Smooth muscle cell (in vitro differentiated cells): ENCODE data around the gene MN1. TPM values are rescaled to one million over a fixed set of nuclear protein-coding genes. Genes with fewer than 3 reads are reported as not detected.

ENCODE experiments used
- DNase-seq: peaks from one replicate; lab custom pipeline; 2025; ENCODE audit not compliant: unreplicated experiment; lab: John Stamatoyannopoulos, UW
- H2AFZ ChIP-seq: fragments of 200-600 bp; sonication (generic); 2 replicates; pipeline ENCODE4 v1.6.0; 2016; ENCODE audit warnings: antibody characterized with exemption, low read depth, mild to moderate bottlenecking
- H3F3A ChIP-seq: fragments of 200-600 bp; sonication (generic); 2 replicates; pipeline ENCODE4 v1.6.0; 2017; ENCODE audit warnings: antibody characterized with exemption, low read depth
- H3K27ac ChIP-seq: fragments of 200-600 bp; sonication (generic); 2 replicates; pipeline ENCODE4 v1.5.1; 2016; ENCODE audit warnings: low read depth, mild to moderate bottlenecking
- H3K27me3 ChIP-seq: fragments of 200-600 bp; sonication (generic); 2 replicates; pipeline ENCODE4 v1.6.1; 2016; ENCODE audit warnings: low read depth, mild to moderate bottlenecking
- H3K36me3 ChIP-seq: fragments of 200-600 bp; sonication (generic); 2 replicates; pipeline ENCODE4 v1.5.1; 2016; ENCODE audit warnings: low read depth
- H3K4me1 ChIP-seq: fragments of 200-600 bp; sonication (generic); 2 replicates; pipeline ENCODE4 v1.5.1; 2016; ENCODE audit warnings: low read depth
- H3K4me2 ChIP-seq: fragments of 200-600 bp; sonication (generic); 2 replicates; pipeline ENCODE4 v1.6.0; 2016; ENCODE audit warnings: mild to moderate bottlenecking
- H3K4me3 ChIP-seq: fragments of 200-600 bp; sonication (generic); 2 replicates; pipeline ENCODE4 v1.5.1; 2016; ENCODE audit warnings: mild to moderate bottlenecking
- H3K79me2 ChIP-seq: fragments of 200-600 bp; sonication (generic); 2 replicates; pipeline ENCODE4 v1.6.0; 2016; ENCODE audit warnings: low read depth, mild to moderate bottlenecking
- H3K9ac ChIP-seq: fragments of 200-600 bp; sonication (generic); 2 replicates; pipeline ENCODE4 v1.6.0; 2016; ENCODE audit warnings: low read depth
- H3K9me3 ChIP-seq: fragments of 200-600 bp; sonication (generic); replicated peaks from 2 replicates; pipeline ENCODE4 v1.5.1; 2016; ENCODE audit warnings: low read depth
- H4K20me1 ChIP-seq: fragments of 200-600 bp; sonication (generic); 2 replicates; pipeline ENCODE4 v1.6.0; 2016; ENCODE audit warnings: low read depth
- CTCF ChIP-seq: fragments of 200-600 bp; sonication (generic); IDR thresholded peaks from 2 replicates; pipeline ENCODE4 v1.5.1; 2017; ENCODE audit warnings: borderline replicate concordance, mild to moderate bottlenecking, antibody characterized with exemption; ENCODE audit not compliant: insufficient read depth, poor library complexity, severe bottlenecking
- WGBS: methylation state at CpG from one replicate; pipeline ENCODE4 v1.1.7; 2016; ENCODE audit warnings: low lambda C conversion rate; 5-methylcytosine and 5-hydroxymethylcytosine counted together
- polyA plus RNA-seq: library from polyadenylated mRNA; unstranded; fragments of >200 nt; fragmentation: Nextera tagmentation; extraction: Ambion mirVana; gene quantifications from 2 replicates; pipeline ENCODE4 v1.2.1, GENCODE V29; 2016
- total RNA-seq: library from RNA; depleted of rRNA; stranded (reverse); fragments of >200 nt; gene quantifications from 2 replicates; pipeline ENCODE4 v1.2.3, GENCODE V29; 2014

MN1 gene
- total and polyA plus RNA-seq, 2 experiments from 2014 or later: 0.98 to 3.3 TPM

GRCh38 chr22:27754247-27754887, 47.2 kb downstream of the MN1 start:
- H3K27me3 ChIP-seq: no peaks in the 10 kb centered on the region
- no peak overlapping the region for H3K4me2 ChIP-seq
- no peak overlapping the region for H3K4me3 ChIP-seq
- no peak for DNase-seq
- H3K79me2 ChIP-seq: no peaks in the 10 kb centered on the region
- no peaks in the 10 kb centered on the region for H3K9me3 ChIP-seq
- H4K20me1 ChIP-seq: no peaks in the 10 kb centered on the region
- H3K9ac ChIP-seq: no peak overlapping the region
- H3K27ac ChIP-seq: no peak overlapping the region
- H3K4me1 ChIP-seq: peaks cover 16% of the 10 kb centered on the region
- TF ChIP-seq CTCF: no peak
- no peaks in the 10 kb centered on the region for H3F3A ChIP-seq
- H2AFZ ChIP-seq: no peak overlapping the region
- no peaks in the 10 kb centered on the region for H3K36me3 ChIP-seq
- 91% methylated on average over 19 of the region's 19 CpGs for whole genome bisulfite sequencing

DNA sequence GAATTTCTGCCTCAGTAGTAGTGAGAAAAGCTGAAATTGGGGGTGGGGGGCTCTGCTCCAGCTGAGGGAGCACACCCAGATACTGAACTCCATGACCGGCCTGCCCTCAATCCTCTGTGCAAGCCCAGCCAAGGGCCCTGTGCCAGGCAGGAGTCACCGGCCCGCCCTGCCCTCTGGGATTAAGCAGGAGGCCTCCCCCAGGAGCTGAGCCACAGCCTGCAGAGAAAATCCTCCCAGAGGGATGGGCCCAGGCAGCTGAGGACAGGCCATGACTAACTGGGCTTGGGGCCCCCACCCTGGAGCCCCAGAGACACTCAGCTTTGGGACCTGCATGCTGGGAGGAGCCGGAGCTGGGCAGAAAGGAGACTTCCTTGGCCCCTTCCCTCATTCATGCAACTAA, 48.8 kb downstream of the MN1 start:
- no peak for TF ChIP-seq CTCF
- no peak overlapping the region for H3K4me2 ChIP-seq
- no peaks in the 10 kb centered on the region for H3K9me3 ChIP-seq
- no peaks in the 10 kb centered on the region for H4K20me1 ChIP-seq
- peaks cover 29% of the 10 kb centered on the region for H3K4me1 ChIP-seq
- H3K79me2 ChIP-seq: no peaks in the 10 kb centered on the region
- no peaks in the 10 kb centered on the region for H3K27me3 ChIP-seq
- 39% methylated on average over 4 of the region's 4 CpGs for WGBS
- peaks cover 10% of the 10 kb centered on the region for H3F3A ChIP-seq
- H3K27ac ChIP-seq: no peak overlapping the region
- H3K36me3 ChIP-seq: no peaks in the 10 kb centered on the region
- DNase-seq: peak; percentile 7
- no peak overlapping the region for H3K9ac ChIP-seq
- H2AFZ ChIP-seq: no peak overlapping the region
- no peak overlapping the region for H3K4me3 ChIP-seq

GRCh38 chr22:27752141-27752540, 49.4 kb downstream of the MN1 start:
- TF ChIP-seq CTCF: no peak
- H2AFZ ChIP-seq: no peak overlapping the region
- H3K4me2 ChIP-seq: no peak overlapping the region
- H3K79me2 ChIP-seq: no peaks in the 10 kb centered on the region
- H3K9me3 ChIP-seq: no peaks in the 10 kb centered on the region
- no peaks in the 10 kb centered on the region for H3K27me3 ChIP-seq
- peaks cover 10% of the 10 kb centered on the region for H3F3A ChIP-seq
- H4K20me1 ChIP-seq: no peaks in the 10 kb centered on the region
- no peak overlapping the region for H3K27ac ChIP-seq
- 92% methylated on average over 5 of the region's 5 CpGs for WGBS
- H3K36me3 ChIP-seq: no peaks in the 10 kb centered on the region
- DNase-seq: no peak
- peaks cover 29% of the 10 kb centered on the region for H3K4me1 ChIP-seq
- no peak overlapping the region for H3K4me3 ChIP-seq
- H3K9ac ChIP-seq: no peak overlapping the region
